Tibial nerve (tissue), 3 donors: ENCODE measurements around the gene NHERF2.

Experiments
- CTCF ChIP-seq, 5 experiments: fragments of 200-600 bp in 3 of 5; fragments of 450-650 bp in 2 of 5; sonication (generic) in 3 of 5; IDR thresholded peaks; one replicate each; pipeline ENCODE4 v1.5.1; 2016 to 2019; ENCODE audit warnings: antibody characterized with exemption in 5 of 5, mild to moderate bottlenecking in 3 of 5, moderate library complexity in 2 of 5
- POLR2A ChIP-seq, 2 donors: fragments of 450-650 bp; IDR thresholded peaks; one replicate each; pipeline ENCODE4 v1.6.1; 2017; ENCODE audit warnings: antibody characterized with exemption in 2 of 2, mild to moderate bottlenecking in 2 of 2, moderate library complexity in 2 of 2

DNA sequence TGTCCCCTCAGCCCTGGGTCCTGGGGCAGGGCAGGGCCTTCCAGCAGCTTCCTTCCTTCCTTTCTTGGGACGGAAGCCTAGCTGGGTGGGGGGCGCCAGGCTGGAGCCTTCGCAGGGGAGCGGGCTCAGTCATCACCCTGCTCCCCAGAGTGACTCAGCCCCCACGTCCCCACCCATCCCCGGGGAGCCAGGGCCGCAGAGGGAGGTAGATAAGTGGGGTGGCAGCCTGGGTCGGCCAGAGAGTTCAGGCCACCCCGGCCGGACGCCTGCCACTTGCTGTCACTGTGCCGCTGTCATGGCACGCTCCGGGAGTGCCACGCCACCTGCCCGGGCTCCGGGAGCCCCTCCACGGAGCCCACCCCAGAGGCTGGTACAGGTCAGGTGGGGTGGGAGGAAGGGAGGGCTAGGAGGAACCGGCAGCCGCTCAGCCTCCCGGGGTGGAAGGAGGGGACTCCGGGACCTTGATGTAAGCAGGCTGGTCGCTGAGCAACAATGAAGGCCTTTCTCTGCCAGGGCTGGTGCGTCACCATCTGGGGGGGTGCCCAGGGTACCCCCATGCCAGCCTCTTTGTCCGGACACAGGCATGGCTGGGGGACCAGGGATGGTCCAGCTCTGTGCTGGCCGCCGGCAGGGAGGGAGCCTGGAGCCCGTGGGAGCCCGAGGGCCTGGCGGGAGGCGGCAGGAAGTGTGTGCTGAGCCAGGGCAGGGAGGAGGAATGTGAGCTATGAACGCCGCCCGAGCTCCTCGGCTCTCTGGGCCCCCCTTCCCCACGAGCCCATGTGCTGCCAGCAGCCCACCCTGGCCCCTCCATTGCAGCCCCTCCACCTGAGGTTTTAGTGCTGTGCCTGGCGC lies 6.6 kb downstream of the NHERF2 start:
- TF ChIP-seq CTCF (IDR thresholded peaks at IDR 0.05) (no peak), POLR2A (IDR thresholded peaks at IDR 0.05) (peak; percentile 35 to 63)
